ENCODE results near the gene ANGPTL2.
A peak's percentile ranks its signal among the peaks of the same experiment; 100 is the strongest.

ANGPTL2 gene

DNA sequence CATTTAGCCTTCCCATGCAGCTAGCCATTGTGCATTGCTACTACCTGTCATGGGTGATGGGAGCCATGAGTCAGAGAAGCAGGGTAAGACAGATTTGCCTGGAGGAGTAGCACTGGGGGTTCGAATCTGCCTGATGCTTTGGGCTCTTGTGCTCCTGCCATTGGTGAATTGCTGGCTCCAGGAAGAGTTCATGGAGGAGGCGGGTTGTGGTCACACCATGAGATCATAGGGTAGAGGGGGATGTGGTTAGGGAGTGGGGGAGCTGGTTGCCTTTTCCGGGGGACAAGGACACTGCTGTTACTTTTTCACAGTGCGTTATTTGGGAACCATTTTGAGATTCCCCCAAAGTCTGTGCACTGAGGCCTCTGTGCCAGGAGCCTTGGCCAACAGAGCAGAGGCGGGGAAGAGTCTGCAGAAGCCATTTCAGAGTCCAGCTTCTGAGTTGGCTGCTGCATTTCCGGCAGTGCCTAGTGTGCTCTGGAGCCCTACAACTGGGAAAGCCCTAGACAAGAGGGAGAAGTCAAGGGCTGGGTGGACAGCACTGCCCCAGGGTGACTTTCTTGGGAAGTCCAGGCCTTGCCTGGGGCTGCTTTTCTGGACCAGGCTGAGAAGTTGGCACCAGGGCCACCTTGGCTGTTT is 6.2 kb downstream of the ANGPTL2 start:
- DNase-seq (ENCODE audit: low read depth), result peak; percentile 88
- TF ChIP-seq, protein P1, sequence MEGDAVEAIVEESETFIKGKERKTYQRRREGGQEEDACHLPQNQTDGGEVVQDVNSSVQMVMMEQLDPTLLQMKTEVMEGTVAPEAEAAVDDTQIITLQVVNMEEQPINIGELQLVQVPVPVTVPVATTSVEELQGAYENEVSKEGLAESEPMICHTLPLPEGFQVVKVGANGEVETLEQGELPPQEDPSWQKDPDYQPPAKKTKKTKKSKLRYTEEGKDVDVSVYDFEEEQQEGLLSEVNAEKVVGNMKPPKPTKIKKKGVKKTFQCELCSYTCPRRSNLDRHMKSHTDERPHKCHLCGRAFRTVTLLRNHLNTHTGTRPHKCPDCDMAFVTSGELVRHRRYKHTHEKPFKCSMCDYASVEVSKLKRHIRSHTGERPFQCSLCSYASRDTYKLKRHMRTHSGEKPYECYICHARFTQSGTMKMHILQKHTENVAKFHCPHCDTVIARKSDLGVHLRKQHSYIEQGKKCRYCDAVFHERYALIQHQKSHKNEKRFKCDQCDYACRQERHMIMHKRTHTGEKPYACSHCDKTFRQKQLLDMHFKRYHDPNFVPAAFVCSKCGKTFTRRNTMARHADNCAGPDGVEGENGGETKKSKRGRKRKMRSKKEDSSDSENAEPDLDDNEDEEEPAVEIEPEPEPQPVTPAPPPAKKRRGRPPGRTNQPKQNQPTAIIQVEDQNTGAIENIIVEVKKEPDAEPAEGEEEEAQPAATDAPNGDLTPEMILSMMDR (IDR thresholded peaks at IDR 0.05; ENCODE audit: low read depth, low read length), result no peak
- TF ChIP-seq, protein P2, sequence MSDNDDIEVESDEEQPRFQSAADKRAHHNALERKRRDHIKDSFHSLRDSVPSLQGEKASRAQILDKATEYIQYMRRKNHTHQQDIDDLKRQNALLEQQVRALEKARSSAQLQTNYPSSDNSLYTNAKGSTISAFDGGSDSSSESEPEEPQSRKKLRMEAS (IDR thresholded peaks at IDR 0.05; ENCODE audit: low read depth, low read length), result no peak
- TF ChIP-seq MYC (IDR thresholded peaks at IDR 0.05; ENCODE audit: low read depth, low read length) (no peak), POLR2A (IDR thresholded peaks at IDR 0.05; ENCODE audit: extremely low read depth, insufficient read length) (no peak)
- H3K4me3 ChIP-seq (ENCODE audit: low read depth, low read length), result no peak overlapping the region

DNA sequence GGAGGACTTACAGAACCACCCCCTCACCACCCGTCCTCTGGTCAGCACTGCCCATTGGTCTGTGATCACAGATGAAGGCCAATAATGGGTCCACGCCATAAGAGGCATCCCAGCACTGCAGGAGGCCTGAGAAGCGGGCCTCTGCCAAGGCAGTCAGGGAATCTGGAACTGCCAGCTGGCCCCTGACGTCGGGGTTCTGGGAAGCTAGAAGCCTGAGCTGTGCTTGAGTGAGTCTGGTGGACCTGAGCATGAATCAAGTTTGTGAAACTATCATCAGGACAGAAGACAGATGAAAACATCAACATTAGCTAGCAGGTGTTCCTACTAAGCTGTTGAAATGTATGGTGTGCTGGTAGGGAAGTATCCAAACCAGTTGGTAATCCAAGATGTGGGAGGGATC is 7.8 kb downstream of the ANGPTL2 start:
- DNase-seq (ENCODE audit: low read depth), result no peak
- H3K4me3 ChIP-seq (ENCODE audit: low read depth, low read length), result no peak overlapping the region
- TF ChIP-seq MYC (IDR thresholded peaks at IDR 0.05; ENCODE audit: low read depth, low read length), result no peak
- TF ChIP-seq, protein P2 (IDR thresholded peaks at IDR 0.05; ENCODE audit: low read depth, low read length), result no peak
- TF ChIP-seq POLR2A (IDR thresholded peaks at IDR 0.05; ENCODE audit: extremely low read depth, insufficient read length), result no peak

DNA sequence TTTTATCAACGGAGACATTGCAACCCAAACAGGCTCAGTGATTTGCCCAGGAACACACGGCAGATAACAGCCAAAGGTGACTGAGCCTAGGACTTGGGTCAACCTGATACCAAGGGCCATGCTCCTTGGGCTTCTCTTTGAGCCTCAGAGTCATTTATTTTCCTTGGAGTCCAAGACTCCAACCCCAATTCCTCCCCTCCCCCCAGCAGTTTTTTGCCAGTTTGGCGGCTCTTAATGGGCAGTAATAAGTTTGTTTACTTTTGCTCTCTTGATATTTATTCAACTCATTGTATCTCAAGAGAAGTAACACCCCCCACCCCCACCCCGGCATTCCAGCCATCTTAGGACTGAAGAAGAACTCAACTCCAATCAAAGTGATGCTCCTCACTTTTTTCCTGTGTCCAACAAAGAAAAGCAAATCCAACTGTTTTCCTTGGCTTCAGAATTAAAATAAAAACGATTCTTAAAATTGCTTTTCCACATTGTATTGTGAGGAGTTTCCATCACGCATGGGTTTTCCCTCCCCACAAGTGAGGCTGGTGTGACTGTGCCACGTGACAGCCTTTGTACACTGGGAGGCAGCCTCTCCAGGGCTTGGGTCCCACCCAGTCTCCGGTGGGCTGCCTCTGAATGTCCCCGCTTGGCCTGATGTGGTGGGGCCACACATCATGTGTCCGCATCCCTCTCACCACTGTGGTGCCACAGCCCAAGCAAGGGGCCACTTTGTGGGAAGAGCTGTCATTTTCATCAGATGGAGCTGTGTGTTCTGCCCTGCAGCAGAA is 9.1 kb downstream of the ANGPTL2 start:
- no peak overlapping the region for H3K4me3 ChIP-seq (ENCODE audit: low read depth, low read length)
- TF ChIP-seq POLR2A (IDR thresholded peaks at IDR 0.05; ENCODE audit: extremely low read depth, insufficient read length), result no peak
- no peak for TF ChIP-seq MYC (IDR thresholded peaks at IDR 0.05; ENCODE audit: low read depth, low read length)
- no peak for DNase-seq (ENCODE audit: low read depth)

DNA sequence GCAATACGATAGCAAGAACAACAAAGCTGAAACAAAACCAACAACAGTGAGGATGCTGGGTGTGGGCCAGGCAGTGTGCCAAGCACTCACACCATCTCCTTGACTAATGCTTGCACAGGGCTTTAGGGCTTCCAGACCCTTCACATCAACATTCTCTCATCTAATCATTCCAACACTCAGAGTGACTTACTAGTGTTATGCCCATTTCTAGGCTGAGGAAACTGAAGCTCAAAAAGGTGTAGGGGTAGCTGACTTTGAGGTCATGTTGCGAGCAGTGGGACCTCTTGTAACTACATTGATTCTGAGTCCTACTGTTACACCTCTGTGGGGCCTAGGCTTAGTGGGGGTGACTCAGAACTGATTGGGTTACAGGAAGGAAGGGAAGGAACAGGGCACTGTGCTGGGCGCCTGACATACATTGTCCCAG is 9.7 kb downstream of the ANGPTL2 start:
- no peak overlapping the region for H3K4me3 ChIP-seq (ENCODE audit: low read depth, low read length)
- TF ChIP-seq MYC (IDR thresholded peaks at IDR 0.05; ENCODE audit: low read depth, low read length) (no peak), POLR2A (IDR thresholded peaks at IDR 0.05; ENCODE audit: extremely low read depth, insufficient read length) (no peak)
- TF ChIP-seq, protein P2 (IDR thresholded peaks at IDR 0.05; ENCODE audit: low read depth, low read length), result no peak
- TF ChIP-seq, protein P1 (IDR thresholded peaks at IDR 0.05; ENCODE audit: low read depth, low read length), result no peak
- no peak for DNase-seq (ENCODE audit: low read depth)

DNA sequence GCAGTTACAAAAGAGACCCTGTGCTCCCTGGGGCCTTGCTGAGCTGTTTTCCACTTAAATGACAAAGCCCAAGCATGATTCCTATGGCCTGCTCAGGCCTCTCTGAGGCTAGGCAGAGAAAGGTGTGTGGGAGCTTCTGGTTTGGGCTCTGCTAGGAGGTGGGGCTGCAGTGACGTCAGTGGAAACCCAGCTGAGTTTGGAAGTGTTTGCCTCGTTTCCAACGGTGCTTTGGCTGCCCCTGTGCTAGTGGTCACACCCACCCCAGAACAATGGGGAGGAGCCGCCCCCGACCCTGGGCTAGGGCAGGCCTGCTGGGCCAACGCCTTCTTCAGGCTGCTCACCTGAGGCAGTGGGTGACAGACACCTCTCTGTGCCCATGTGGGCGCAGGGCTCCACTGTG is 10.4 kb downstream of the ANGPTL2 start:
- TF ChIP-seq, protein P1 (IDR thresholded peaks at IDR 0.05; ENCODE audit: low read depth, low read length), result no peak
- DNase-seq (ENCODE audit: low read depth), result no peak
- no peak overlapping the region for H3K4me3 ChIP-seq (ENCODE audit: low read depth, low read length)

GRCh38 chr9:127109212-127109711 is 13.2 kb downstream of the ANGPTL2 start:
- no peak for DNase-seq (ENCODE audit: low read depth)
- H3K4me3 ChIP-seq (ENCODE audit: low read depth, low read length), result no peak overlapping the region
- TF ChIP-seq, protein P2 (IDR thresholded peaks at IDR 0.05; ENCODE audit: low read depth, low read length), result no peak
- TF ChIP-seq, protein P1 (IDR thresholded peaks at IDR 0.05; ENCODE audit: low read depth, low read length), result no peak
- TF ChIP-seq POLR2A (IDR thresholded peaks at IDR 0.05; ENCODE audit: extremely low read depth, insufficient read length) (no peak), MYC (IDR thresholded peaks at IDR 0.05; ENCODE audit: low read depth, low read length) (no peak)

Measured in NB4 (cell line).